ENCODE data around the gene TECR. TPM values are rescaled to one million over a fixed set of nuclear protein-coding genes. Genes with fewer than 3 reads are reported as not detected.

The TECR gene
- total and polyA plus RNA-seq, 2 of the 4 experiments (the other 2 are of a cell fraction) = 46.2 to 81.2 TPM

DNA sequence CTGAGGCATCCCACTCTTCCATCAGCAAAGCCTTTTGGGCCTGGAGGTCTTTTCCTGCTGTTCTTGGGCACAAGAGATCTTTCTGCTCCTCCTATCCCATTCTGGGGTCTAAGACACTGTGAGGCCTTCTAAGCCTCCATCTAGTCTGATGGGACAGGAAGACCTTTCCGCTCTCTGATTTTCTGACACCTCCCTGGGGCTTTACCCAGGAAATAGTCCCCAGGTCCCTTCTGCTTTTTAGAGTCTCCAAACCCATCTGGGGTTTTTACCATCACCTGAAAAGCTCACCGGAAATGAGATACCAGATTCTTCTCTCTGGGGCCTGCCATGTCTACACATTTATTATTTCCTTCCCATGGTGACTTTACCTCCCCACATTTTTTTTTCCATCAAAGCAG is 74.6 kb downstream of the TECR start:
- H3K36me3 ChIP-seq (ENCODE audit: control insufficient read depth, insufficient read depth, low read length) = no peaks in the 10 kb centered on the region
- H2BK5ac ChIP-seq (ENCODE audit: low read depth, low read length, poor library complexity, severe bottlenecking) = no peak overlapping the region
- no peak overlapping the region for H2AK9ac ChIP-seq (replicated peaks; ENCODE audit: low read depth, low read length, poor library complexity)
- ATAC-seq (ENCODE audit: low read depth) = no peak
- H2AFZ ChIP-seq (replicated peaks; ENCODE audit: low read length, poor library complexity) = no peak overlapping the region
- no peak overlapping the region for H3K14ac ChIP-seq (replicated peaks; ENCODE audit: low read depth, low read length)
- ChIA-PET CTCF (no interaction called here), POLR2A (ENCODE audit: unreplicated experiment) (no interaction called here)
- no peak overlapping the region for H4K5ac ChIP-seq (ENCODE audit: low read depth, low read length)
- no peak overlapping the region for H3K18ac ChIP-seq (ENCODE audit: low read depth, low read length)
- no peak overlapping the region for H2BK120ac ChIP-seq (ENCODE audit: low read depth, low read length)
- H3K56ac ChIP-seq (ENCODE audit: extremely low read depth, insufficient read depth, low read length) = no peak overlapping the region
- DNase-seq = no peak
- H3K4me2 ChIP-seq (ENCODE audit: low read depth, low read length) = no peak overlapping the region
- no peak overlapping the region for H3K27ac ChIP-seq (ENCODE audit: insufficient read depth, low read length)
- H3K4me1 ChIP-seq (ENCODE audit: control insufficient read depth, insufficient read depth, low read length) = no peaks in the 10 kb centered on the region
- H3K9me1 ChIP-seq (ENCODE audit: insufficient read depth, low read length) = no peaks in the 10 kb centered on the region
- H3K27me3 ChIP-seq (ENCODE audit: control insufficient read depth, insufficient read depth, low read length) = no peaks in the 10 kb centered on the region
- intact Hi-C loops (cut with micrococcal nuclease) (no loop called here), in situ Hi-C loops (cut with MboI; ENCODE audit: low sequenced_read_pairs) (no loop called here), dilution Hi-C loops (cut with HindIII; ENCODE audit: low sequenced_read_pairs, unreplicated experiment) (no loop called here)
- H3K23ac ChIP-seq (ENCODE audit: low read depth, low read length) = no peak overlapping the region
- no peak overlapping the region for H3K4ac ChIP-seq (ENCODE audit: low read depth, low read length)
- no peaks in the 10 kb centered on the region for H4K20me1 ChIP-seq (ENCODE audit: insufficient read depth, low read length)
- no peak overlapping the region for H4K91ac ChIP-seq (ENCODE audit: insufficient read depth, low read depth, low read length)
- H3K79me1 ChIP-seq (ENCODE audit: low read depth in 1 of 2, low read length in 2 of 2) = no peaks in the 10 kb centered on the region
- no peak overlapping the region for H2AK5ac ChIP-seq (ENCODE audit: low read depth, low read length)
- no peak overlapping the region for H3K4me3 ChIP-seq (ENCODE audit: insufficient read depth, low read depth, low read length)
- no peak overlapping the region for H2BK20ac ChIP-seq (ENCODE audit: low read depth, low read length)
- TF ChIP-seq MXI1 (IDR thresholded peaks at IDR 0.05; ENCODE audit: borderline replicate concordance, low read depth, low read length) (no peak), RFX5 (IDR thresholded peaks at IDR 0.05; ENCODE audit: low read depth, low read length) (no peak), POLR2A (IDR thresholded peaks at IDR 0.05; ENCODE audit: low read depth, low read length) (no peak), CHD1 (IDR thresholded peaks at IDR 0.05; ENCODE audit: low read depth, low read length) (no peak), FOS (IDR thresholded peaks at IDR 0.05; ENCODE audit: low read depth, low read length) (no peak), SMC3 (IDR thresholded peaks at IDR 0.05; ENCODE audit: low read depth, low read length) (no peak), NFE2L2 (IDR thresholded peaks at IDR 0.05; ENCODE audit: low read depth, low read length) (no peak), RAD21 (IDR thresholded peaks at IDR 0.05; ENCODE audit: low read length) (no peak), CEBPB (IDR thresholded peaks at IDR 0.05; ENCODE audit: low read depth, low read length) (no peak), BHLHE40 (IDR thresholded peaks at IDR 0.05; ENCODE audit: low read depth, low read length) (no peak), MAFK (IDR thresholded peaks at IDR 0.05; ENCODE audit: low read depth, low read length) (no peak), RCOR1 (IDR thresholded peaks at IDR 0.05; ENCODE audit: insufficient replicate concordance, low read length) (no peak), MAZ (IDR thresholded peaks at IDR 0.05; ENCODE audit: borderline replicate concordance, low read depth, low read length) (no peak)
- TF ChIP-seq, protein P1, sequence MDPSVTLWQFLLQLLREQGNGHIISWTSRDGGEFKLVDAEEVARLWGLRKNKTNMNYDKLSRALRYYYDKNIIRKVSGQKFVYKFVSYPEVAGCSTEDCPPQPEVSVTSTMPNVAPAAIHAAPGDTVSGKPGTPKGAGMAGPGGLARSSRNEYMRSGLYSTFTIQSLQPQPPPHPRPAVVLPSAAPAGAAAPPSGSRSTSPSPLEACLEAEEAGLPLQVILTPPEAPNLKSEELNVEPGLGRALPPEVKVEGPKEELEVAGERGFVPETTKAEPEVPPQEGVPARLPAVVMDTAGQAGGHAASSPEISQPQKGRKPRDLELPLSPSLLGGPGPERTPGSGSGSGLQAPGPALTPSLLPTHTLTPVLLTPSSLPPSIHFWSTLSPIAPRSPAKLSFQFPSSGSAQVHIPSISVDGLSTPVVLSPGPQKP (IDR thresholded peaks at IDR 0.05; ENCODE audit: borderline replicate concordance, low read depth, low read length) = no peak
- TF ChIP-seq, protein P2, sequence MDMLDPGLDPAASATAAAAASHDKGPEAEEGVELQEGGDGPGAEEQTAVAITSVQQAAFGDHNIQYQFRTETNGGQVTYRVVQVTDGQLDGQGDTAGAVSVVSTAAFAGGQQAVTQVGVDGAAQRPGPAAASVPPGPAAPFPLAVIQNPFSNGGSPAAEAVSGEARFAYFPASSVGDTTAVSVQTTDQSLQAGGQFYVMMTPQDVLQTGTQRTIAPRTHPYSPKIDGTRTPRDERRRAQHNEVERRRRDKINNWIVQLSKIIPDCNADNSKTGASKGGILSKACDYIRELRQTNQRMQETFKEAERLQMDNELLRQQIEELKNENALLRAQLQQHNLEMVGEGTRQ (IDR thresholded peaks at IDR 0.05; ENCODE audit: low read depth, low read length) = no peak
- TF ChIP-seq, protein P3, sequence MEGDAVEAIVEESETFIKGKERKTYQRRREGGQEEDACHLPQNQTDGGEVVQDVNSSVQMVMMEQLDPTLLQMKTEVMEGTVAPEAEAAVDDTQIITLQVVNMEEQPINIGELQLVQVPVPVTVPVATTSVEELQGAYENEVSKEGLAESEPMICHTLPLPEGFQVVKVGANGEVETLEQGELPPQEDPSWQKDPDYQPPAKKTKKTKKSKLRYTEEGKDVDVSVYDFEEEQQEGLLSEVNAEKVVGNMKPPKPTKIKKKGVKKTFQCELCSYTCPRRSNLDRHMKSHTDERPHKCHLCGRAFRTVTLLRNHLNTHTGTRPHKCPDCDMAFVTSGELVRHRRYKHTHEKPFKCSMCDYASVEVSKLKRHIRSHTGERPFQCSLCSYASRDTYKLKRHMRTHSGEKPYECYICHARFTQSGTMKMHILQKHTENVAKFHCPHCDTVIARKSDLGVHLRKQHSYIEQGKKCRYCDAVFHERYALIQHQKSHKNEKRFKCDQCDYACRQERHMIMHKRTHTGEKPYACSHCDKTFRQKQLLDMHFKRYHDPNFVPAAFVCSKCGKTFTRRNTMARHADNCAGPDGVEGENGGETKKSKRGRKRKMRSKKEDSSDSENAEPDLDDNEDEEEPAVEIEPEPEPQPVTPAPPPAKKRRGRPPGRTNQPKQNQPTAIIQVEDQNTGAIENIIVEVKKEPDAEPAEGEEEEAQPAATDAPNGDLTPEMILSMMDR (conservative IDR thresholded peaks at IDR 0.05; ENCODE audit: low read depth, low read length) = no peak
- BruUV-seq (replicated peaks) = no TSS peak
- no peak overlapping the region for H4K8ac ChIP-seq (ENCODE audit: low read depth in 2 of 2, low read length in 2 of 2)
- 20% methylated on average over 1 of the region's 2 CpGs; no CpG with 5 or more reads in 1 of the 2 experiments for WGBS, 2 experiments (ENCODE audit: extremely low coverage in 2 of 2, insufficient read length in 1 of 2)
- 0 out of 2 replicates have a peak, but pooled peaks cover 1% of the 10 kb centered on the region for H3K9me3 ChIP-seq (ENCODE audit: control insufficient read depth, insufficient read depth, low read length)
- H3K9ac ChIP-seq (ENCODE audit: low read depth, low read length) = no peak overlapping the region
- H2BK15ac ChIP-seq (ENCODE audit: low read depth, low read length) = no peak overlapping the region

All from IMR-90 (cell line).